GM23338 (cell line): ENCODE measurements around the gene NR1I2. TPM values are rescaled to one million over a fixed set of nuclear protein-coding genes. Genes with fewer than 3 reads are reported as not detected.

Source experiments
- ATAC-seq: fragments of 200-7000 bp; cut with Tn5 transposase; 3 replicates; pipeline ENCODE4 v1.9.1; 2020
- DNase-seq: peaks from one replicate; pipeline ENCODE4 v3.0.0-alpha.2; 2015; ENCODE audit warnings: low spot score
- H2AFZ ChIP-seq: fragments of 200-600 bp; sonication (generic); 2 replicates; pipeline ENCODE4 v1.8.0; 2016; ENCODE audit warnings: antibody characterized with exemption, mild to moderate bottlenecking, moderate library complexity
- H3F3A ChIP-seq: fragments of 200-600 bp; sonication (generic); replicated peaks from 2 replicates; pipeline ENCODE4 v1.8.0; 2017; ENCODE audit warnings: antibody characterized with exemption, mixed run types, low read depth
- H3K27ac ChIP-seq: fragments of 200-600 bp; sonication (generic); 2 replicates; pipeline ENCODE4 v1.6.1; 2016; ENCODE audit warnings: low read depth
- H3K27me3 ChIP-seq: fragments of 200-600 bp; sonication (generic); 2 replicates; pipeline ENCODE4 v1.8.0; 2016; ENCODE audit warnings: mild to moderate bottlenecking, mixed run types, moderate library complexity; ENCODE audit not compliant: insufficient read depth
- H3K36me3 ChIP-seq: fragments of 200-600 bp; sonication (generic); 2 replicates; pipeline ENCODE4 v1.8.0; 2016; ENCODE audit warnings: mild to moderate bottlenecking; ENCODE audit not compliant: insufficient read depth
- H3K4me1 ChIP-seq: fragments of 200-600 bp; sonication (generic); 2 replicates; pipeline ENCODE4 v1.8.0; 2016; ENCODE audit warnings: mild to moderate bottlenecking, moderate library complexity; ENCODE audit not compliant: insufficient read depth
- H3K4me2 ChIP-seq: fragments of 200-600 bp; sonication (generic); 2 replicates; pipeline ENCODE4 v1.7.1; 2017; ENCODE audit warnings: mixed run types
- H3K4me3 ChIP-seq: fragments of 200-600 bp; sonication (generic); 2 replicates; pipeline ENCODE4 v1.6.1; 2016; ENCODE audit warnings: mixed run types
- H3K79me2 ChIP-seq: fragments of 200-600 bp; sonication (generic); replicated peaks from 2 replicates; pipeline ENCODE4 v1.8.0; 2017; ENCODE audit warnings: mild to moderate bottlenecking; ENCODE audit not compliant: insufficient read depth
- H3K9me2 ChIP-seq: fragments of 200-600 bp; sonication (generic); 2 replicates; pipeline ENCODE4 v1.8.0; 2017; ENCODE audit not compliant: insufficient read depth
- H4K20me1 ChIP-seq: fragments of 200-600 bp; sonication (generic); replicated peaks from 2 replicates; pipeline ENCODE4 v1.8.0; 2017; ENCODE audit warnings: mild to moderate bottlenecking; ENCODE audit not compliant: insufficient read depth
- H3K27ac Mint-ChIP-seq: 2 replicates; pipeline ENCODE4 v1.8.0; 2020; ENCODE audit warnings: inconsistent platforms, mild to moderate bottlenecking, moderate library complexity, mixed read lengths
- H3K27me3 Mint-ChIP-seq: 3 replicates; pipeline ENCODE4 v1.8.0; 2022; ENCODE audit warnings: low read depth, mild to moderate bottlenecking, moderate library complexity, mixed read lengths, inconsistent platforms; ENCODE audit not compliant: insufficient read depth, poor library complexity
- H3K36me3 Mint-ChIP-seq: 3 replicates; pipeline ENCODE4 v1.8.0; 2021; ENCODE audit warnings: low read depth, mild to moderate bottlenecking, inconsistent platforms, moderate library complexity, mixed read lengths
- H3K4me1 Mint-ChIP-seq: 3 replicates; pipeline ENCODE4 v1.8.0; 2020; ENCODE audit warnings: mild to moderate bottlenecking, inconsistent platforms, mixed read lengths
- H3K4me3 Mint-ChIP-seq: 3 replicates; pipeline ENCODE4 v1.8.0; 2021; ENCODE audit warnings: moderate library complexity, mild to moderate bottlenecking, inconsistent platforms, mixed read lengths
- H3K9me3 Mint-ChIP-seq: 3 replicates; pipeline ENCODE4 v1.8.0; 2020; ENCODE audit warnings: moderate library complexity, mild to moderate bottlenecking, inconsistent platforms, mixed read lengths
- NANOG ChIP-seq: IDR thresholded peaks from 2 replicates; pipeline ENCODE4 v1.6.1; 2016; ENCODE audit warnings: antibody characterized with exemption, borderline replicate concordance
- ZNF331 ChIP-seq: fragments of 250-450 bp; sonication (Bioruptor Pico); IDR thresholded peaks from 2 replicates; pipeline ENCODE4 v1.5.0; 2020; ENCODE audit warnings: low read depth, mild to moderate bottlenecking, moderate library complexity
- polyA plus RNA-seq: library from polyadenylated mRNA; unstranded; fragments of >200 nt; fragmentation: Nextera tagmentation; extraction: Ambion mirVana; gene quantifications from 2 replicates; pipeline ENCODE4 v1.2.1, GENCODE V29; 2016
- total RNA-seq: library from RNA; depleted of rRNA; stranded (reverse); fragments of >200 nt; shearing (Covaris generic); gene quantifications from 2 replicates; pipeline ENCODE4 v1.2.3, GENCODE V29; 2014
- TF ChIP-seq, protein P1 (sequence below): fragments of 250-450 bp; sonication (Bioruptor Pico); IDR thresholded peaks from 2 replicates; pipeline ENCODE4 v1.5.0; 2020; ENCODE audit warnings: mild to moderate bottlenecking, moderate library complexity
- TF ChIP-seq, protein P2 (sequence below): IDR thresholded peaks from 2 replicates; pipeline ENCODE4 v1.6.1; 2016; ENCODE audit warnings: antibody characterized with exemption
- TF ChIP-seq, protein P3 (sequence below), 2 experiments: fragments of 200-600 bp in 1 of 2; sonication (generic) in 1 of 2; conservative IDR thresholded peaks; 2 replicates each; pipeline versions ENCODE4 v1.5.1 to v1.6.1; 2016 to 2017; ENCODE audit warnings: antibody characterized with exemption in 2 of 2, low read depth in 2 of 2, mild to moderate bottlenecking in 2 of 2, moderate library complexity in 1 of 2

The NR1I2 gene
- total and polyA plus RNA-seq, 2 experiments from 2014 or later = 0.89 to 4.4 TPM

DNA sequence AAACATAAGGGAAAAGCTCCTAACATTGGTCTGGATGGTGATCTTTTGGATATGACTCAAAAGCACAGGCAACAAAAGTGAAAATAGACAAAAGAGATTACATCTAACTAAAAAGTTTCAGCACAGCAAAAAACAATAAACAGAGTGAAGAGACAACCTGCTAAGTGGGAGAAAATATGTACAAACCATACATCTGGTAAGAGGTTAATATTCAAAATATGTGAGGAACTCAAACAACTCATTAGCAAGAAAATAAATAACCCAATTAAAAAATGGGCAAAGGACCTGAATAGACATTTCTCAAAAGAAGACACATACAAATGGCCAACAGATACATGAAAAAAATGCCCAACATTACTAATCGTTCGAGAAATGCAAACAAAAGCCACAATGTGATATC, 19.0 kb upstream of the NR1I2 start:
- H3K27ac Mint-ChIP-seq = no peak overlapping the region
- TF ChIP-seq NANOG (no peak), ZNF331 (no peak)
- TF ChIP-seq, protein P1, sequence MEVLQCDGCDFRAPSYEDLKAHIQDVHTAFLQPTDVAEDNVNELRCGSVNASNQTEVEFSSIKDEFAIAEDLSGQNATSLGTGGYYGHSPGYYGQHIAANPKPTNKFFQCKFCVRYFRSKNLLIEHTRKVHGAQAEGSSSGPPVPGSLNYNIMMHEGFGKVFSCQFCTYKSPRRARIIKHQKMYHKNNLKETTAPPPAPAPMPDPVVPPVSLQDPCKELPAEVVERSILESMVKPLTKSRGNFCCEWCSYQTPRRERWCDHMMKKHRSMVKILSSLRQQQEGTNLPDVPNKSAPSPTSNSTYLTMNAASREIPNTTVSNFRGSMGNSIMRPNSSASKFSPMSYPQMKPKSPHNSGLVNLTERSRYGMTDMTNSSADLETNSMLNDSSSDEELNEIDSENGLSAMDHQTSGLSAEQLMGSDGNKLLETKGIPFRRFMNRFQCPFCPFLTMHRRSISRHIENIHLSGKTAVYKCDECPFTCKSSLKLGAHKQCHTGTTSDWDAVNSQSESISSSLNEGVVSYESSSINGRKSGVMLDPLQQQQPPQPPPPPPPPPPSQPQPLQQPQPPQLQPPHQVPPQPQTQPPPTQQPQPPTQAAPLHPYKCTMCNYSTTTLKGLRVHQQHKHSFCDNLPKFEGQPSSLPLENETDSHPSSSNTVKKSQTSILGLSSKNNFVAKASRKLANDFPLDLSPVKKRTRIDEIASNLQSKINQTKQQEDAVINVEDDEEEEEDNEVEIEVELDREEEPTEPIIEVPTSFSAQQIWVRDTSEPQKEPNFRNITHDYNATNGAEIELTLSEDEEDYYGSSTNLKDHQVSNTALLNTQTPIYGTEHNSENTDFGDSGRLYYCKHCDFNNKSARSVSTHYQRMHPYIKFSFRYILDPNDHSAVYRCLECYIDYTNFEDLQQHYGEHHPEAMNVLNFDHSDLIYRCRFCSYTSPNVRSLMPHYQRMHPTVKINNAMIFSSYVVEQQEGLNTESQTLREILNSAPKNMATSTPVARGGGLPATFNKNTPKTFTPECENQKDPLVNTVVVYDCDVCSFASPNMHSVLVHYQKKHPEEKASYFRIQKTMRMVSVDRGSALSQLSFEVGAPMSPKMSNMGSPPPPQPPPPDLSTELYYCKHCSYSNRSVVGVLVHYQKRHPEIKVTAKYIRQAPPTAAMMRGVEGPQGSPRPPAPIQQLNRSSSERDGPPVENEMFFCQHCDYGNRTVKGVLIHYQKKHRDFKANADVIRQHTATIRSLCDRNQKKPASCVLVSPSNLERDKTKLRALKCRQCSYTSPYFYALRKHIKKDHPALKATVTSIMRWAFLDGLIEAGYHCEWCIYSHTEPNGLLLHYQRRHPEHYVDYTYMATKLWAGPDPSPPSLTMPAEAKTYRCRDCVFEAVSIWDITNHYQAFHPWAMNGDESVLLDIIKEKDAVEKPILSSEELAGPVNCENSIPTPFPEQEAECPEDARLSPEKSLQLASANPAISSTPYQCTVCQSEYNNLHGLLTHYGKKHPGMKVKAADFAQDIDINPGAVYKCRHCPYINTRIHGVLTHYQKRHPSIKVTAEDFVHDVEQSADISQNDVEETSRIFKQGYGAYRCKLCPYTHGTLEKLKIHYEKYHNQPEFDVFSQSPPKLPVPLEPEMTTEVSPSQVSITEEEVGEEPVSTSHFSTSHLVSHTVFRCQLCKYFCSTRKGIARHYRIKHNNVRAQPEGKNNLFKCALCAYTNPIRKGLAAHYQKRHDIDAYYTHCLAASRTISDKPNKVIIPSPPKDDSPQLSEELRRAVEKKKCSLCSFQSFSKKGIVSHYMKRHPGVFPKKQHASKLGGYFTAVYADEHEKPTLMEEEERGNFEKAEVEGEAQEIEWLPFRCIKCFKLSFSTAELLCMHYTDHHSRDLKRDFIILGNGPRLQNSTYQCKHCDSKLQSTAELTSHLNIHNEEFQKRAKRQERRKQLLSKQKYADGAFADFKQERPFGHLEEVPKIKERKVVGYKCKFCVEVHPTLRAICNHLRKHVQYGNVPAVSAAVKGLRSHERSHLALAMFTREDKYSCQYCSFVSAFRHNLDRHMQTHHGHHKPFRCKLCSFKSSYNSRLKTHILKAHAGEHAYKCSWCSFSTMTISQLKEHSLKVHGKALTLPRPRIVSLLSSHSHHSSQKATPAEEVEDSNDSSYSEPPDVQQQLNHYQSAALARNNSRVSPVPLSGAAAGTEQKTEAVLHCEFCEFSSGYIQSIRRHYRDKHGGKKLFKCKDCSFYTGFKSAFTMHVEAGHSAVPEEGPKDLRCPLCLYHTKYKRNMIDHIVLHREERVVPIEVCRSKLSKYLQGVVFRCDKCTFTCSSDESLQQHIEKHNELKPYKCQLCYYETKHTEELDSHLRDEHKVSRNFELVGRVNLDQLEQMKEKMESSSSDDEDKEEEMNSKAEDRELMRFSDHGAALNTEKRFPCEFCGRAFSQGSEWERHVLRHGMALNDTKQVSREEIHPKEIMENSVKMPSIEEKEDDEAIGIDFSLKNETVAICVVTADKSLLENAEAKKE (CRISPR knock-in tag) = no peak
- TF ChIP-seq, protein P2, sequence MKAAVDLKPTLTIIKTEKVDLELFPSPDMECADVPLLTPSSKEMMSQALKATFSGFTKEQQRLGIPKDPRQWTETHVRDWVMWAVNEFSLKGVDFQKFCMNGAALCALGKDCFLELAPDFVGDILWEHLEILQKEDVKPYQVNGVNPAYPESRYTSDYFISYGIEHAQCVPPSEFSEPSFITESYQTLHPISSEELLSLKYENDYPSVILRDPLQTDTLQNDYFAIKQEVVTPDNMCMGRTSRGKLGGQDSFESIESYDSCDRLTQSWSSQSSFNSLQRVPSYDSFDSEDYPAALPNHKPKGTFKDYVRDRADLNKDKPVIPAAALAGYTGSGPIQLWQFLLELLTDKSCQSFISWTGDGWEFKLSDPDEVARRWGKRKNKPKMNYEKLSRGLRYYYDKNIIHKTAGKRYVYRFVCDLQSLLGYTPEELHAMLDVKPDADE = no peak
- TF ChIP-seq, protein P3, sequence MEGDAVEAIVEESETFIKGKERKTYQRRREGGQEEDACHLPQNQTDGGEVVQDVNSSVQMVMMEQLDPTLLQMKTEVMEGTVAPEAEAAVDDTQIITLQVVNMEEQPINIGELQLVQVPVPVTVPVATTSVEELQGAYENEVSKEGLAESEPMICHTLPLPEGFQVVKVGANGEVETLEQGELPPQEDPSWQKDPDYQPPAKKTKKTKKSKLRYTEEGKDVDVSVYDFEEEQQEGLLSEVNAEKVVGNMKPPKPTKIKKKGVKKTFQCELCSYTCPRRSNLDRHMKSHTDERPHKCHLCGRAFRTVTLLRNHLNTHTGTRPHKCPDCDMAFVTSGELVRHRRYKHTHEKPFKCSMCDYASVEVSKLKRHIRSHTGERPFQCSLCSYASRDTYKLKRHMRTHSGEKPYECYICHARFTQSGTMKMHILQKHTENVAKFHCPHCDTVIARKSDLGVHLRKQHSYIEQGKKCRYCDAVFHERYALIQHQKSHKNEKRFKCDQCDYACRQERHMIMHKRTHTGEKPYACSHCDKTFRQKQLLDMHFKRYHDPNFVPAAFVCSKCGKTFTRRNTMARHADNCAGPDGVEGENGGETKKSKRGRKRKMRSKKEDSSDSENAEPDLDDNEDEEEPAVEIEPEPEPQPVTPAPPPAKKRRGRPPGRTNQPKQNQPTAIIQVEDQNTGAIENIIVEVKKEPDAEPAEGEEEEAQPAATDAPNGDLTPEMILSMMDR (conservative IDR thresholded peaks at IDR 0.05; ENCODE audit: low read depth in 2 of 2) = no peak

More for the DNA sequence above, 19.0 kb upstream of the NR1I2 start:
- Histone ChIP-seq H3K27ac (no peak overlapping the region), H3F3A (no peaks in the 10 kb centered on the region), H3K4me1 (no peaks in the 10 kb centered on the region), H3K4me3 (no peak overlapping the region), H3K79me2 (no peaks in the 10 kb centered on the region), H3K36me3 (no peaks in the 10 kb centered on the region), H3K27me3 (no peaks in the 10 kb centered on the region), H2AFZ (no peak overlapping the region), H3K4me2 (no peak overlapping the region), H4K20me1 (no peaks in the 10 kb centered on the region), H3K9me2 (no peaks in the 10 kb centered on the region)
- Mint-ChIP-seq H3K36me3 (0 out of 3 replicates have a peak, but pooled peaks cover 3% of the 10 kb centered on the region), H3K27me3 (no peaks in the 10 kb centered on the region), H3K4me1 (no peaks in the 10 kb centered on the region), H3K9me3 (peaks cover 3% of the 10 kb centered on the region; the same call in 1 of the 3 replicates), H3K4me3 (no peak overlapping the region)
- ATAC-seq (no peak), DNase-seq (no peak)
